Prostate gland (tissue), 2 donors: ENCODE results near the gene ZG16.
"Not testable (repeated sequence)": the region's sequence is repeated elsewhere in the genome, so short reads cannot be mapped to it uniquely, and the experiment has no call there.

ENCODE experiments used
- CTCF ChIP-seq, 4 experiments: fragments of 200-600 bp in 2 of 4; fragments of 450-650 bp in 2 of 4; sonication (generic) in 2 of 4; IDR thresholded peaks; 1 replicate in 3 of 4; 2 replicates in 1 of 4; pipeline ENCODE4 v1.5.1; 2016 to 2019; ENCODE audit warnings: antibody characterized with exemption in 4 of 4, mild to moderate bottlenecking in 2 of 4, moderate library complexity in 2 of 4
- POLR2A ChIP-seq: fragments of 450-650 bp; IDR thresholded peaks from one replicate; pipeline ENCODE4 v1.6.1; 2016; ENCODE audit warnings: antibody characterized with exemption, mild to moderate bottlenecking

- not testable (repeated sequence) for TF ChIP-seq CTCF (IDR thresholded peaks at IDR 0.05); POLR2A
Measured at GRCh38 chr16:29731768-29732601, 46.1 kb upstream of the ZG16 start.
